Memory B cell (primary cell): Measurements from ENCODE around the gene LMBR1.

Experiments
- ATAC-seq: fragments of 150-1000 bp; cut with Tn5 transposase; 2 replicates; pipeline ENCODE4 v1.10.0; 2021; ENCODE audit warnings: low read depth, mild to moderate bottlenecking, moderate library complexity
- DNase-seq, 2 donors: peaks; one replicate each; pipeline ENCODE4 v3.0.0; 2022; ENCODE audit warnings: low spot score in 2 of 2
- H3K27ac Mint-ChIP-seq: one replicate; pipeline ENCODE4 v1.8.0; 2022; ENCODE audit warnings: mild to moderate bottlenecking, moderate library complexity, mixed read lengths
- H3K27me3 Mint-ChIP-seq: one replicate; pipeline ENCODE4 v1.8.0; 2022; ENCODE audit warnings: mixed read lengths
- H3K36me3 Mint-ChIP-seq: one replicate; pipeline ENCODE4 v1.8.0; 2022; ENCODE audit warnings: mild to moderate bottlenecking, mixed read lengths
- H3K4me1 Mint-ChIP-seq: one replicate; pipeline ENCODE4 v1.8.0; 2022; ENCODE audit warnings: mixed read lengths
- H3K4me3 Mint-ChIP-seq: one replicate; pipeline ENCODE4 v1.8.0; 2022; ENCODE audit warnings: mild to moderate bottlenecking, moderate library complexity, mixed read lengths
- H3K9me3 Mint-ChIP-seq: one replicate; pipeline ENCODE4 v1.8.0; 2022; ENCODE audit warnings: mixed read lengths

Gene LMBR1

DNA sequence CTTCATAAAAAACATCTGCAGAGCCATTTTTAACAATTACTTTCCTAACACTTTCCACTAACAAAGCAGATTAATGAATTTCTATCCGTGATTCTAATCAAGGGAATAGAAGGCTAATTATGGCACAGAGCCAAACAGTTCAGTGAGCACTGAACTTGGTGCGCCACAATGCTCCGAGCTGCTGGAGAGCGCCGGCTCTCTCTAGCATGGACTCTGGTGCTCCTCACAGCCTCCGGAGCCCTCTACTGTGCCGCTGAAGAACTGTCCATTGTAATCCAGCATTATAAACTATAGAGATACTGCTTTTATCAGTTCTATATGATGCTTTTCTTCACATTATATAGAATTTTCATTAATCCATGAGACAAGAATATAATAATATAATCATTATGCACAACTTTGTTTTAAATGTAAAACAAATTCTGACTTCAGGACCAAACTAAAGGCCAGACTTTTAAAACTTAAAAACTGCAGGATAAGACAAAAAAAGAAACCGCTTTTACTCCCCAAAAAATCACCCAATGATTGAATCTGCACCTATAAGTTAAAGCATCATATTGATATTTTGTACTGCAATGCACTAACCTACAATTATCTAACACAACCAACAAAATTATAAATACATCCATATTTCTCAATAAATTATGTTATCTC, 128.8 kb downstream of the LMBR1 start:
- H3K27me3 Mint-ChIP-seq: no peaks in the 10 kb centered on the region
- ATAC-seq (no peak), DNase-seq (no peak)
- peaks cover 8% of the 10 kb centered on the region for H3K9me3 Mint-ChIP-seq
- no peak overlapping the region for H3K4me3 Mint-ChIP-seq
- peaks cover 5% of the 10 kb centered on the region for H3K4me1 Mint-ChIP-seq
- peaks cover 33% of the 10 kb centered on the region for H3K36me3 Mint-ChIP-seq
- no peak overlapping the region for H3K27ac Mint-ChIP-seq

GRCh38 chr7:156759579-156760202, 133.3 kb downstream of the LMBR1 start:
- Mint-ChIP-seq H3K27ac (no peak overlapping the region), H3K4me1 (peaks cover under 1% of the 10 kb centered on the region), H3K9me3 (peaks cover 8% of the 10 kb centered on the region), H3K27me3 (no peaks in the 10 kb centered on the region), H3K36me3 (peaks cover 29% of the 10 kb centered on the region), H3K4me3 (no peak overlapping the region)
- DNase-seq (no peak), ATAC-seq (no peak)

DNA sequence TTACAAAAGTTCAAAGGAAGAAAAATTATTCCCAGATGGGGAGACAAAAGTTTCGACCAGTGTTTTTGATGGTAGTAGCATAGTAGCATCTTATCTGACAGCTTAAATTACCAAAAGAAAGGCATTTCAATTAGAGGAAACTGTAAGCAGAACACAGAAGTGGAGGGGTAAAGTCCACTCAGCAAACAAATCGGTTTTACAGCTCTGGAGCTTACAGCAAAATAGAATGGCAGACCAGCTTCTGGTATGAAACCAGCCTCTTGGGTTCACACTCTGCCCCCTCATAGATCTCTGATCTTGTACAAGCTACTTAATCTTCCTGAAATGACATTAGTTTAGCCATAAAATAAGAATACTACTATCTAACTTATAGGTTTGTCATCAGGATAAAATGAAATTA, 133.8 kb downstream of the LMBR1 start:
- Mint-ChIP-seq H3K4me3 (no peak overlapping the region), H3K27ac (no peak overlapping the region), H3K9me3 (peaks cover 8% of the 10 kb centered on the region), H3K36me3 (peaks cover 29% of the 10 kb centered on the region), H3K27me3 (no peaks in the 10 kb centered on the region), H3K4me1 (no peaks in the 10 kb centered on the region)
- no peak for ATAC-seq
- no peak for DNase-seq

DNA sequence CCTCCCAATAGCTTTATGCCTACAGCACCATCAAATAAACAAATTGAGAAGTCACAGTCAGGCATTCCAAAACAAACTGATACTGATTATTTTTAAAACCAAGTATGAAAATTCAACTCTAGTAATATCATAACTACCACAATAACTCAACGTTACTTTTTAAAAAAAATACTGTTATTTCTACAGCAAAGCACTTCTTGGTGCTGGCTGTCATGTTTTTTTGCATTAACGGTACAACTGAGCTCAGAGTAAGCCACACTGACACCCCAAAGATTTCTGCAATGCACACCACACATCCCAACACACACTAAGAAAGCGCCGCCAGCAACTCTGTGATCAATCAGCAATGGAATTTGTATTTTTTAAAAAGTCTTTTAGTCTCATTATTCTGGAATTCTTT, 138.8 kb downstream of the LMBR1 start:
- H3K27ac Mint-ChIP-seq: no peak overlapping the region
- no peak overlapping the region for H3K4me3 Mint-ChIP-seq

GRCh38 chr7:156753630-156754029, 139.4 kb downstream of the LMBR1 start:
- Mint-ChIP-seq H3K9me3 (no peaks in the 10 kb centered on the region), H3K4me1 (no peaks in the 10 kb centered on the region), H3K27ac (no peak overlapping the region), H3K36me3 (peaks cover 13% of the 10 kb centered on the region), H3K4me3 (no peak overlapping the region), H3K27me3 (no peaks in the 10 kb centered on the region)
- ATAC-seq: no peak
- DNase-seq: no peak

More for the DNA sequence above, 138.8 kb downstream of the LMBR1 start:
- DNase-seq: no peak
- H3K9me3 Mint-ChIP-seq: no peaks in the 10 kb centered on the region
- no peaks in the 10 kb centered on the region for H3K27me3 Mint-ChIP-seq
- no peaks in the 10 kb centered on the region for H3K4me1 Mint-ChIP-seq
- no peak for ATAC-seq
- peaks cover 17% of the 10 kb centered on the region for H3K36me3 Mint-ChIP-seq

GRCh38 chr7:156753229-156753560, 139.8 kb downstream of the LMBR1 start:
- Mint-ChIP-seq H3K27me3 (no peaks in the 10 kb centered on the region), H3K9me3 (no peaks in the 10 kb centered on the region), H3K4me3 (no peak overlapping the region), H3K4me1 (no peaks in the 10 kb centered on the region), H3K36me3 (peaks cover 11% of the 10 kb centered on the region), H3K27ac (no peak overlapping the region)
- no peak for DNase-seq
- ATAC-seq: no peak

DNA sequence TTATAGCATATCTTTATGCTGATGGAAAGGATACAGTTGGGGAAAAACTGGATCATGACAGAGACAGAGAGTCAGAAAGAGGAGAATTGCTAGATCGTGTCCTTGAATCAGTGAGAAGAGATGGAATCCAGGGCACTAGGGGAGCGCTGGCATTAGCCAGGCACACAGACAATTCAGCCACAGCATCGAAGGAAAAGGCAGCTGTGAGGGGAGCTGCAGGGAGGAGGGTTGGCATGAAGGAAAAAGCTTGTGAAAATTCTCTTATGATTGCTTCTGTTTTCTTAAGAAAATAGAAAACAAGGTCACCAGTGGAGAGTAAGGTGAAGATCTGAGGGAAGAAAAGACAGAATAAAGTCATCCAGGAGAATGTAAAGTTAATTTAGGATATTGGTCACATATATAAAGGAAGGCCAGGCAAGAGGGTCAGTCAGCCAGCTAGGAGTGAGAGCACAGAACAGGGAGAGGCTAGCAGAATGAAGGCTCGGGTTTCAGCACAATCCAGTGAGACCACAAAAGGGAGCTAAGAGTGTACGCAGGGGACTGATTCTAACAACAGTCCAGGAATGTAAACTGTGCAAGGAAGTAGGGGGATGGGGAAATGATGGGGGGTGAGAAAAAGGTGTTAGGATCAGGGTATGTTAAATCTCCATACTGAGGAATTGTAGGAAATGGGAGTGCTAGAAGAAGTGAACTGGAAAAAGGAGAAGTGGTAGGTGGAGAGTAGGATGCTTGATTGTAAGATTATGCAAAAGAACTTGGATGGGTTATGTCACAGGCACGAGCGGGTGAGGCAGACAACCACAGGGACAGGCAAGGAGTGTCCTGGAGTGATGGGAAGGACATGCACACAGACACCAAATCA, 140.4 kb downstream of the LMBR1 start:
- ATAC-seq: no peak
- no peak overlapping the region for H3K27ac Mint-ChIP-seq
- H3K27me3 Mint-ChIP-seq: no peaks in the 10 kb centered on the region
- no peak for DNase-seq
- H3K4me3 Mint-ChIP-seq: no peak overlapping the region
- no peaks in the 10 kb centered on the region for H3K9me3 Mint-ChIP-seq
- no peaks in the 10 kb centered on the region for H3K4me1 Mint-ChIP-seq
- peaks cover 9% of the 10 kb centered on the region for H3K36me3 Mint-ChIP-seq

DNA sequence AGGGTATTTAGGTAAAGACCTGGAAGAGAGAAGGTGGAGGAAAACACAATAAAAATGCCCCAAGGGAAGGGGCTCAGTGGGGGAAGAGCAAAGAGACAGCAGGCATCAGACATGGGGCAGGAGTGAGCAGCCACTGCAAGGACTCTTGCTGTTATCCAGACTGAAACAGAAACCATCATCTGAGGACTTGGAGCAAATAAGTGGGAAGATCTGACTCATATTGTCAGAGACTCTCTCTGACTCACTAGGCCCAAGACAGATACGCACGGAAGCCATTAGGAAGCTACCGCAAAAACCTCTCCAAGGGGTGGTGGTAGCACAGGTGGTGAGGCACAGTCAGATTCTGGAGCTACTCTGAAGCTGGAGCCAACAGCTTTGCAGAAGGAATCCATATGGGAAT, 141.7 kb downstream of the LMBR1 start:
- Mint-ChIP-seq H3K4me1 (no peaks in the 10 kb centered on the region), H3K4me3 (no peak overlapping the region), H3K9me3 (no peaks in the 10 kb centered on the region), H3K27ac (no peak overlapping the region), H3K27me3 (no peaks in the 10 kb centered on the region), H3K36me3 (peaks cover 9% of the 10 kb centered on the region)
- DNase-seq: no peak
- no peak for ATAC-seq

GRCh38 chr7:156747718-156748117, 145.3 kb downstream of the LMBR1 start:
- no peaks in the 10 kb centered on the region for H3K9me3 Mint-ChIP-seq
- ATAC-seq (no peak), DNase-seq (no peak)
- no peak overlapping the region for H3K27ac Mint-ChIP-seq
- no peaks in the 10 kb centered on the region for H3K4me1 Mint-ChIP-seq
- H3K27me3 Mint-ChIP-seq: no peaks in the 10 kb centered on the region
- no peak overlapping the region for H3K4me3 Mint-ChIP-seq
- peaks cover 24% of the 10 kb centered on the region for H3K36me3 Mint-ChIP-seq

GRCh38 chr7:156746891-156747290, 146.1 kb downstream of the LMBR1 start:
- no peak for DNase-seq
- Mint-ChIP-seq H3K4me3 (no peak overlapping the region), H3K27ac (no peak overlapping the region)

DNA sequence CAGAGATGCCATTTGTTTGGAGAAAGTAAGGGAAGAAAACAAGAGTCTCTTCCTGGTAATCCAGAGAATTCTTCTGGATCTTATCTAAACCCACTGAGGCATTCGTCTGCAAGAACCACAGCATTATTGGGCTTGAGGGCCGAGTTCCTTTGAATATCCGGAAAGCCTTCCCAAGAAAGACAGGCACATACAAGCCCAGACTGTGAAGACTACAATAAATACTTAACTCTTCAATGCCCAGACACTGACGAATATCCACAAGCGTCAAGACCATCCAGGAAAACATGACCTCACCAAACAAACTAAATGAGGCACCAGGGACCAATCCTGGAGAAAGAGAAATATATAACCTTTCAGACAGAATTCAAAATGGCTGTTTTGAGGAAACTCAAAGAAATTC, 153.4 kb downstream of the LMBR1 start:
- H3K4me1 Mint-ChIP-seq: no peaks in the 10 kb centered on the region
- DNase-seq (no peak), ATAC-seq (no peak)
- no peaks in the 10 kb centered on the region for H3K27me3 Mint-ChIP-seq
- H3K4me3 Mint-ChIP-seq: no peak overlapping the region
- peaks cover 63% of the 10 kb centered on the region for H3K36me3 Mint-ChIP-seq
- no peak overlapping the region for H3K27ac Mint-ChIP-seq
- H3K9me3 Mint-ChIP-seq: peaks cover 7% of the 10 kb centered on the region

More at GRCh38 chr7:156746891-156747290, 146.1 kb downstream of the LMBR1 start:
- Mint-ChIP-seq H3K4me1 (no peaks in the 10 kb centered on the region), H3K27me3 (no peaks in the 10 kb centered on the region), H3K36me3 (peaks cover 33% of the 10 kb centered on the region), H3K9me3 (no peaks in the 10 kb centered on the region)
- no peak for ATAC-seq

DNA sequence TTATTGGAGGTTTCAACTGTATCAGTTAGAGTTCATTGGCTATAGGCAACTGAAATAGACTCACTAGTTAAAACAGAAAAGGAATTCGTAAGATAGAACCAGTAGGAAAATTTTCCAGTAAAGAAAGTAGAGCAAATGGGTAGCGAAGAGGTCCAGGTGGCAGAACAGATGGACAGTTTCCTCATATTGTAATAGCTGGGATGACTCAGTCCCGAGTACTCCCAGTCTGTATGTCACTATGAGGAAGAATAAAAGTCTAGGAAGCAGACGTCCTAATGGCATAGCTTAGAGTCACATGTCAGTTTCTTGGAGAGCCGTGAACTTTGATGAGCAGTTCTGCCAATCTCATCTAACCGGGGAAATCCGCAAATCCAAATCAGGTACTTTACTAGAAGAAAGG, 157.1 kb downstream of the LMBR1 start:
- Mint-ChIP-seq H3K27ac (no peak overlapping the region), H3K36me3 (peaks cover 67% of the 10 kb centered on the region), H3K27me3 (no peaks in the 10 kb centered on the region), H3K4me1 (no peaks in the 10 kb centered on the region), H3K9me3 (peaks cover 16% of the 10 kb centered on the region), H3K4me3 (no peak overlapping the region)
- DNase-seq: no peak
- ATAC-seq: no peak

GRCh38 chr7:156733638-156734037, 159.3 kb downstream of the LMBR1 start:
- no peaks in the 10 kb centered on the region for H3K27me3 Mint-ChIP-seq
- DNase-seq: no peak
- peaks cover 63% of the 10 kb centered on the region for H3K36me3 Mint-ChIP-seq
- no peak overlapping the region for H3K4me3 Mint-ChIP-seq
- H3K27ac Mint-ChIP-seq: no peak overlapping the region
- ATAC-seq: no peak
- peaks cover 16% of the 10 kb centered on the region for H3K9me3 Mint-ChIP-seq
- no peaks in the 10 kb centered on the region for H3K4me1 Mint-ChIP-seq

DNA sequence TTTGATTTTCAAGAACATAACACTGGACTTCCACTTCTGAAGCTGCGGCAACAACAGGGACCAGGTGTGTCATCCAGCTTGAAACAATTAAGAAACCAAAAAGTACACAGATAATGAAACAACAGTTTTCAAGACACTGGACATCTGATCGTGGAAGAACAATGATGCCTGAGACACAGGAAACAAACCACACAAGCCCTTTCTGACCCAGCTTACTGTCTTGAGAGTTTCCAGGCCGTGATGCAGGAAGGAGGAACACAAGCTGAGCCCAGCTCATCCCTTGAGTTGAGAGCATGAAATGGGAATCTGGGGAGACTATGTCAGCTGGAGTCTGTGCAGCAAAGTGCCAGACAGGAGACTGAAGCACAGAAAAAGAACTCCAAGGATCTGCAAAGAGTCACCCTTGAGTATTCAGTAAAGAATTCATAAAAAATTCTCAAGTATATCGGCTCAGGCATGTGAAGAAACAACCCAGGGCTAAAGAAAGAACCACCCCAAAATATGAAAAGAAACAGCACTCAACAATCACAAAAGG, 160.8 kb downstream of the LMBR1 start:
- Mint-ChIP-seq H3K9me3 (peaks cover 14% of the 10 kb centered on the region), H3K36me3 (peaks cover 57% of the 10 kb centered on the region), H3K27ac (no peak overlapping the region), H3K27me3 (no peaks in the 10 kb centered on the region), H3K4me1 (no peaks in the 10 kb centered on the region), H3K4me3 (no peak overlapping the region)
- ATAC-seq (no peak), DNase-seq (no peak)
